Measurements from ENCODE around the gene DPH3.

DPH3 gene

GRCh38 chr3:16211176-16211904 lies 53.4 kb downstream of the DPH3 start:
- no peak for DNase-seq (ENCODE audit: low spot score)

More at GRCh38 chr3:16211176-16211904, 53.4 kb downstream of the DPH3 start:
- Histone ChIP-seq H3K27ac (ENCODE audit: poor library complexity, severe bottlenecking) (no peak overlapping the region), H3K9me3 (ENCODE audit: severe bottlenecking) (no peaks in the 10 kb centered on the region), H3K4me3 (ENCODE audit: severe bottlenecking) (no peak overlapping the region), H3K36me3 (ENCODE audit: low read depth) (no peaks in the 10 kb centered on the region), H3K27me3 (ENCODE audit: insufficient read depth, poor library complexity, severe bottlenecking) (no peaks in the 10 kb centered on the region), H3K4me1 (ENCODE audit: insufficient read depth, poor library complexity, severe bottlenecking) (no peaks in the 10 kb centered on the region)
- no peak for ATAC-seq (ENCODE audit: low read depth)
- TF ChIP-seq CTCF (IDR thresholded peaks at IDR 0.05; ENCODE audit: poor library complexity, severe bottlenecking), result no peak

Measured in RWPE2 (cell line).